Kidney glomerular epithelial cell (primary cell): ENCODE measurements around the gene MSANTD7.

Experiments used
- DNase-seq: peaks from one replicate; lab custom pipeline; 2025; lab: John Stamatoyannopoulos, UW

MSANTD7 gene

GRCh38 chr10:14880229-14880628 is 42.1 kb downstream of the MSANTD7 start:
- peak; percentile 18 for DNase-seq

- no peak for DNase-seq
These were observed 46.0 kb downstream of the MSANTD7 start for GRCh38 chr10:14884082-14884481.
